ENCODE data around the gene KRTAP1-5.
"Not testable (repeated sequence)": the region's sequence is repeated elsewhere in the genome, so short reads cannot be mapped to it uniquely, and the experiment has no call there.

The KRTAP1-5 gene

GRCh38 chr17:41002814-41003213 is 24.2 kb downstream of the KRTAP1-5 start:
- no peak for DNase-seq

DNA sequence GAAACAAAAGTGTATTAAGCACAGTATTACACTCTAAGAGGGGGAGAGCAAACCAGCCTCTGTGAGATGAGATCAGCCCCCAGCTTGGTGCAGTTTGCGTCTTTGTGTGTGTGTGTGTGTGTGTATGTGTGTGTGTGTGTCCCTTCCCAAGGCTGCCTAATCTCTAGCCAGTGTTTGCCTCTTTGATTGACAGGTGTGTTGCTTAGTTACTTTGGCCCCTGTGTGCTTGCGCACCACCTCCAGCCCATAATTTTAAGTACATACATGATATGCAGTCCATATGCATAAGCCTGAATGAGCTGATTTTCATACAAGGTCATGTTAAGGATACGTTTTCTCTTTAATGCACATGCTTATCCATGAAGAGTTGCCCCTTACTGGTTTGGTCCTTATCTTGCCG is 25.2 kb downstream of the KRTAP1-5 start:
- DNase-seq = no peak

GRCh38 chr17:40999563-40999962 is 27.4 kb downstream of the KRTAP1-5 start, which contains the start of gene KRTAP3-2:
Gene KRTAP3-2 (minus strand): TSS chr17:40999906. CDS start chr17:40999853, 53 bp downstream.
- not testable (repeated sequence) for DNase-seq

GRCh38 chr17:40997361-40997760 is 29.6 kb downstream of the KRTAP1-5 start:
- no peak for DNase-seq

DNA sequence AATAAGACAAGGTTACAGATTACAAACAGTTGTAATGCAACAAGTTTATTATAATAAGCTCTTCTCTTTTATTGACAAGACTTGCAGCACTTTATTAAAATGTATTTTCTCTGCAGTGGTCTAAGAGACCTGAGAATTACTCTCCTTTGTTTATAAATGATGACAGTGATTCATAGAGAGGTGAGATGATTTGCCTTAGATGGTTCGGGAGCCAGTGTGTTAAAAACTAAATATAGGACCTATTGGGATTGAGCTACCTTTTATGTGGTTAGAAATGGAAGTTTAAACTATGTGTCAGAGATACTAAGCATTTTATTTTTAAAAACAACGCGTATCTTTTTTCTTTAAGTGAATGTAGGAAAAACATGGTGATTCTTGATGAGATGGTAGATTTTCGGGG is 30.2 kb downstream of the KRTAP1-5 start:
- no peak for DNase-seq

DNA sequence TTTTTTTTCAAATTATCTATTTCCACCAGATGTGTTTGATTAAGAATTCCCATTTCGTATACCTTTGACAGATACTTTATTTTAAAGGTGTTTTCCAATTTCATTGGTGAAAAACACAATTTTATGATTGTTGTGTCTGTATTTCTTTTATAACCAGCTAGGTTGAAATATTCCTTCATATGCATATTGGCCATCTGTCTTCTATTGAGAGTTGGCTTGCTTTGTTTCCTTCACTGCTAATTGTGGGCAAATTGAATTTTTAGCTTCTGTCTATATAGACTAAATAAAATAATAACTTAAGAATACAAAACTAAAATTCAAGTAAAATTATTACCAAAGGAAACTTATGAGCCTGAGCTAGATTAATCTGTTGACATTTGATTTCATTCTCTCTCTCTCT is 31.9 kb downstream of the KRTAP1-5 start:
- no peak for DNase-seq

DNA sequence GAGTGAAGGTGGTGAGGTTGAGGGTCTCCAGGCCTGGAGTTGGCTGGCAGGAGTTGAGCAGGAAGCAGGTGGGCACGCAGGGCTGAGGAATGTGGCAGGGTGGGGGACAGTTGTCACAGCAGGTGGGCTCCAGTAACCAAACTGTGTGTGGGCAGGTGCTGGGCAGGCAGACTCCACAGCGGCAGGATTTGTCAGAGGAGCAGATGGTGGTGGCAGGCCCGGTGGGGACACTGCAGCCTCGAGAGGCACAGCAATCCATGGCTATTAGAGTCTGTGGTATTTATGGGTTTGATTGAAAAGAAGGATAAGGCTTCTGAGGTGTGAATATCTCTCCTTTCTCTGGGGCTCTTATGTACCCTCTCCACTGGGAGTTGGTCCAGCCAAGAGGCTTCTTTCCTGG is 33.2 kb downstream of the KRTAP1-5 start, which contains the start of gene KRTAP3-3:
Gene KRTAP3-3, minus strand, starts transcription at position 326 of the 400 bp plus-strand sequence. Its CDS starts 67 bp downstream, at position 259.
- no peak for DNase-seq

DNA sequence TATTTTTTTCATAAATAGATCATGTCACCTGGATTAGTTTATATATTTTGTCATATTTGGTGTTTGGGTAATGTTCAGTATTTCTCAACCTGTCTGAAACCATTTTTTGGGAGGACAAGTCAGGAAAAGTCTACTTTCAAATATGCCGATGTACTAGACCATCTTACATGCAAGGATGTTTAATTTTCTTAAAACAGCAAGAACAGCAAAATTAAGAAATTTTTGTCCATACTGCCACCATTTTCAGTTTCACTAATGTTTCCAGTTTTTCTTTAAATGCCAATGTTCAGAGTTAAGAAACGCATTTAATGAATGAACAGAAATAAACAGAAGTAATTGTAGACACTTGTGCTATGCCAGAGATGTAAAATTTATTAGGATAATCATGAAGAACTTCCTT is 33.9 kb downstream of the KRTAP1-5 start:
- DNase-seq = no peak

DNA sequence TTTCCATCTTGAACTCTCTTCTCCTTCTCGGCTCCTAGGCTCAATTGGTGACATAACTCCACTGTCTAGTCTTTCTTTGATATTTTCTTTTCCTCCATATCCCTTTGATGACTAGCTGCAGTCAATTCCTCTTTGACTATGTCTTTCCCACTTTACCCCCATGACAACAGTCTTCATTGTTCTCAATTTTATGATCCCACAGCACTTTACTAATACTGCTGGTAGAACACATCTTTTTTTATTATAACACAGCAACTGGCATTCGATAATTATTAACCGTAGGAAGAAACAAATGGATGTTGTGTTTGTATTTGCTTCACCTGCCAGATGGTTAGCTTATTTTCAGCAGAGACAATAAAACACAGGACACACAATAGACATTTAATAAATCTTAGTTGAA is 34.3 kb downstream of the KRTAP1-5 start:
- DNase-seq = no peak

- no peak for DNase-seq
Observed at GRCh38 chr17:40986920-40987319, 40.1 kb downstream of the KRTAP1-5 start.

GRCh38 chr17:40984226-40984625 is 42.8 kb downstream of the KRTAP1-5 start, which contains the start of gene KRT40:
Gene KRT40 (minus strand): TSS chr17:40984326. CDS start chr17:40984273, 53 bp downstream.
- DNase-seq = no peak

GRCh38 chr17:40981115-40981514 is 45.9 kb downstream of the KRTAP1-5 start:
- no peak for DNase-seq

GRCh38 chr17:40980596-40980995 is 46.4 kb downstream of the KRTAP1-5 start:
- DNase-seq = no peak

GRCh38 chr17:40980117-40980516 is 46.9 kb downstream of the KRTAP1-5 start:
- DNase-seq = no peak

DNA sequence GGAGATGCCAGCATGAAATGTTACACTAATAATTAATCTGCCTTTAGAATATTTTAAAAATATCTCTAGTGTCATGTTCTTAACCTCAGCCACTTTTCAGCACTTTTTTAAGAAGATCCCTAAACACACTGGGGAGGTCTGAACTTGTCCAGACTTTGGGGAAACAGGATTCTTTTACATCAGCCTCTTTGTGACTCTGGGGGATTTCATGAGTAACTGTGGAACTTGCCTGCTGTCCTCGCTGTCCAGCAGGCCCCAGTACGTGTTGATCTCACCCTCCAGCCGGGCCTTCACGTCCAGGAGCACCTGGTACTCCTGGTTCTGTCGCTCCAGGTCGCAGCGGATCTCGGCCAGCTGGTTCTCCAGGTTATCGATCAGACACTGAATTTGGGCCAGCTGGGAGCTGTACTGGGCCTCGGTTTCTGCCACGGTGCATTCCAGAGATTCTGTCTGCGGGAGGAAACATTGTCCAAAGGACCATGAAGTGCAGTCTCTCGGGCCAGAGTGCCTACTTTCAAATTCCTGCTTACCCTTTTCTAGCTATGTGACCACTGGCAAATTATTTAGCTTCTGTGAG is 48.3 kb downstream of the KRTAP1-5 start:
- DNase-seq = no peak

Measured in NCI-H1092 treated with DMSO at 0.1 percent for 48 hours (cell line).